VCaP (cell line): ENCODE results near the gene SSBP3.

Source experiments
- H3K27ac ChIP-seq: fragments of 450-650 bp; 2 replicates; pipeline ENCODE4 v1.5.1; 2017
- CTCF ChIP-seq: fragments of 450-650 bp; conservative IDR thresholded peaks from 2 replicates; pipeline ENCODE4 v1.5.1; 2017; ENCODE audit warnings: mild to moderate bottlenecking, moderate library complexity

SSBP3 gene

GRCh38 chr1:54314696-54315095 lies 91.5 kb downstream of the SSBP3 start:
- TF ChIP-seq CTCF = no peak
- H3K27ac ChIP-seq = peak overlapping the region; percentile 91

GRCh38 chr1:54312796-54313316 lies 93.3 kb downstream of the SSBP3 start:
- H3K27ac ChIP-seq = peak overlapping the region; percentile 91
- TF ChIP-seq CTCF = no peak

- no peak for TF ChIP-seq CTCF
- H3K27ac ChIP-seq = peak overlapping the region; percentile 91; the same call in 1 of the 2 replicates
Measured at GRCh38 chr1:54311506-54311905, 94.7 kb downstream of the SSBP3 start.

- H3K27ac ChIP-seq = no peak overlapping the region; the same call in 1 of the 2 replicates
Measured at GRCh38 chr1:54310439-54311328, 95.5 kb downstream of the SSBP3 start.

GRCh38 chr1:54309631-54310366 lies 96.4 kb downstream of the SSBP3 start:
- no peak overlapping the region for H3K27ac ChIP-seq
- no peak for TF ChIP-seq CTCF

More at GRCh38 chr1:54310439-54311328, 95.5 kb downstream of the SSBP3 start:
- peak; percentile 59 for TF ChIP-seq CTCF

GRCh38 chr1:54307305-54307704 lies 98.9 kb downstream of the SSBP3 start:
- no peak for TF ChIP-seq CTCF
- no peak overlapping the region for H3K27ac ChIP-seq

GRCh38 chr1:54305906-54306514 lies 100.2 kb downstream of the SSBP3 start:
- H3K27ac ChIP-seq = no peak overlapping the region
- TF ChIP-seq CTCF = no peak
